LoVo (cell line): ENCODE measurements around the gene DVL2.
A peak's percentile ranks its signal among the peaks of the same experiment; 100 is the strongest.
"Not testable (repeated sequence)": the region's sequence is repeated elsewhere in the genome, so short reads cannot be mapped to it uniquely, and the experiment has no call there.

Experiments used
- DNase-seq: peaks from one replicate; pipeline ENCODE4 v3.0.0-alpha.2; 2016; ENCODE audit warnings: low spot score

Gene DVL2

DNA sequence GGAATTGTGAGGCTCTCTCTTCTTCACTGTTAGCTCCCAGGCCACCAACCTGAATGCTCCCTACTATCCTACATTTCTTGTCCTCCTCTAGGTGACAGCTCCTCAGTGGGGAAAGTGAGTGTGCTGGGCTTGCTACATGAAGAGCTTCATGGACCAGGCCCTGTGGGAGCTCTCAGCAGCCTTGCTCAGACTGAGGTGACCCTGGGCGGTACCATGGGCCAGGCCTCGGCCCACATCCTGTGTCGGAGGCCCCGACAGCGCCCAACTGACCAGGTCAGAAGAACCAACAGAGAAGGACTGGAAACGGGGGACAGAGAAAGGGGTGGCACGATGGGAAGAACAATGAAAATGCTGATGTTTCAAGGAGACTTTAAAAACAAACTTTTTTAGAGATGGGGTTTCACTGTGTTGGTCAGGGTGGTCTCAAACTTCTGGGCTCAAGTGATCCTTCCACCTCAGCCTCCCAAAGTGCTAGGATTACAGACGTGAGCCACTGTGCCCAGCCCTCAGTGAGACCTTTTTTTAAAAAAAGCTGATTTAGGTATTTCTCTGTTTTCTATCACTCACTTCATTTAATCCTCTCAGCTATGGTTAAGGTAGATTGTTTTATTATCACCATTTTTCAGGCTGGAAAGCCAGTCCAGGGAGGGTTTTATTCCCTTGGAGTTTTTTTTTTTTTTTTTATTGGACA, 22.6 kb upstream of the DVL2 start:
- DNase-seq = no peak

DNA sequence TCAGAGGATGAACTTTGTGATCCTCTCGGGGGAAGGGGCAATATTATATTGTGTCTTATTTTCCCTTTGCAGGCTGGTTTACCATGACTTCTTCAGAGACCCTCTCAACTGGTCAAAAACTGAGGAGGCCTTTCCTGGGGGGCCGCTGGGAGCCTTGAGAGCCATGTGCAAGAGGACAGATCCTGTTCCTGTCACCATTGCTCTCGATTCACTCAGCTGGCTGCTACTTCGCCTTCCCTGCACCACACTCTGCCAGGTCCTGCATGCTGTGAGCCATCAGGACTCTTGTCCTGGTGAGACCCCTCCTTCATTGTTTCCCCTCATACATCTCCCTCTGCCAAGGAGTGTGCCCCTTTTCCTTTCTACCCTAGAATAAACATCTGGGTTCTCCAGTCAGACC, 20.2 kb upstream of the DVL2 start:
- no peak for DNase-seq

- DNase-seq = no peak
Observed at GRCh38 chr17:7253082-7253481, 18.8 kb upstream of the DVL2 start.

GRCh38 chr17:7252176-7253043, 18.1 kb upstream of the DVL2 start, which contains the start of gene ELP5:
ELP5 (plus strand) TSS chr17:7252215; CDS start chr17:7252551, 336 bp downstream.
- peak; percentile 95 for DNase-seq

- peak; percentile 97 for DNase-seq
Observed at GRCh38 chr17:7251661-7252175, 17.4 kb upstream of the DVL2 start, which contains the start of gene CTDNEP1. CTDNEP1 (minus strand) TSS chr17:7251734; CDS start chr17:7251296, 438 bp downstream.

DNA sequence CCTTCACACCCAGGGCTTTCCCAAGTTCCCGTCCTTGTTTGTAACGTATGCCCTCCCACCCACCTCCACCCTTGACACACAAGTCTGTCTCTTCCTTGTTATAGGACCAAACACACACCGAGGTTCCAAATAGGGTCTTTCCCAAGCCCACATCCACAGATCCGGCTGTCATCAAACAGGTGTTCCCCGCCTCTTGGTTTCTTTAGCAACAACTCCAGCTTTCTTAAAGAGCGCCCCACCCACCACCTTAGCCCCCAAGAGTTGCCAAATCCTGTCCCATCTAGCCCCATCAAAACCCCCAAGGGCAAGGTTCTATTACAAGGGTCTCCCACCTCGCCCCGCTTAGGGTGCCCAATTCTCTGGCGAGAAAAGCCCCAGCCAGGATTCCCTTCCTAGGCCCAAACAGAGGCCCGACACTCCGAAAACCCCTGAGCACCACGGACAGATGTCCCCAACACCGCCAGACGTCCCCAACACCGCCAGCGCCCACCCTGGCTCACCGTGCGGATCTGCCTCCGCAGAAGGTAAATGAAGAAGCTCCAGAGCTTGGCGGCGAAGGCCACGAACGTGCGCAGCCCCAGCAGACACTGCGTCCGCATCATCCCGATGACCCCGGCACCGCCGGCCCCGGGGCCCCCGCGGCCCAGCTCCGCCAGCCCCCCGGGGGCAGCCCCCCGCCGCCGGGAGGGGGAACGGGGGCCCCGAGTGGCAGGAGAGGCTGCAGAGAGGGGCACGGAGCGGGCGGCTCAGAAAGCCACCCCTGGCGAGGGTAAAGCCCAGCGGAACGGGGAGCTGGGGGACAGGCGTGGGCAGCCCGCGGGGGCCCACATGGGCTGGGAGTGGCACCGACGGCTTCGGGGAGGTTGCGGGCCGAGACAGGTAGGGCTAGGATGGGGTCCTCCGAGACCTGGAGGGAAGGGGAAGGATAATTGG, 16.6 kb upstream of the DVL2 start:
- no peak for DNase-seq

GRCh38 chr17:7249830-7250229, 15.5 kb upstream of the DVL2 start:
- no peak for DNase-seq

GRCh38 chr17:7249214-7249613, 14.9 kb upstream of the DVL2 start:
- no peak for DNase-seq

- no peak for DNase-seq
Observed at GRCh38 chr17:7248796-7249195, 14.5 kb upstream of the DVL2 start.

GRCh38 chr17:7246779-7247178, 12.5 kb upstream of the DVL2 start:
- DNase-seq = no peak

DNA sequence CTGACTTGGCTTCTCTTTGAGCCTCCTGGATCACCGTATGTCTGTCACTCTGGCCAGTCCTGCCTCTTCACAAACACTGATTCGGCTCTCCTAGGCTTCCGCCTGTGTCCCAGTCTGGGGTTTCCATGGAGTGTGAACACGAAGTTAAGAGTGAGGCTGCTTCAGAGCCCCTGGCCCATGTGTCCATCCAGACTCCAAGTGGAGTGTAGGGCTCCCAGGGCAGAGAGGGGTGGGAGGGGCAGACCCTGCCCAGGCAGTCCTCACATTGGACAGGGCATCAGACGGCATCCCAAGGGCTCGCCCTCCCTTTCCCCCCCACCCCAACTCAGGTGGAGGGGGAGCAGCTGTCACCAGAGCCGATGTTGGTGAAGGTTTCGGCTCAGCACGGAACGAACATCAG, 9.5 kb upstream of the DVL2 start:
- DNase-seq = not testable (repeated sequence)

- DNase-seq = no peak
Observed at GRCh38 chr17:7243453-7243729, 9.1 kb upstream of the DVL2 start.

- DNase-seq = peak; percentile 94
Observed at GRCh38 chr17:7242717-7243452, 8.6 kb upstream of the DVL2 start.

- DNase-seq = peak; percentile 89
Observed at GRCh38 chr17:7241783-7242716, 7.7 kb upstream of the DVL2 start, which contains the start of gene GABARAP. GABARAP (minus strand) TSS chr17:7242449; CDS start chr17:7242330, 119 bp downstream.

DNA sequence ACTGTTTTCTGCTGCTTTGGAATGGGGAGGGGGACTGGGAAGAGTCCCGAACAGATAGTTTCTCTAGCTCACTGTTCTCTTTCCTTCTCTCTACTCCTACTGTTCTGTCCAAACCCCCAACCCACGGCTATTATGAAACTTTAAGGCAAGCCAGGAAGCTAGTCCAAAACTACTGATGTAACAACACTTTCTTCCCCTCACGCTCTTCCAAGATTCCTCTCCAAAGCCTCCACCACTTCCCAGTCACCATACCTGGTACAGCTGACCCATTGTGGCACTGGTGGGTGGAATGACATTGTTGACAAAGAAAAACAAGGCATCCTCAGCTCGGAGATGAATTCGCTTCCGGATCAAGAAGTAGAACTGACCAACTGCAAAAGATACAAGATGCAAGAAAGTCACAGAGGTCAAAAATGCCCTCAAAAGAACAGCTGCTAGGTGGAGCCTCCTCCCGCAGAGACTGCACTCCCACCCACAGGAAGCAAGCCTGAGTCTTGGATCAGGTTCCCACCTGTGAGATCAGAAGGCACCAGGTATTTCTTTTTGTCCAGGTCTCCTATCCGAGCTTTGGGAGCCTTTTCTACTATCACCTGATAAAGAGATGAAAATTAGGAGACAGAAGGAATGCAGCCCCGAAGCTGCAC, 6.9 kb upstream of the DVL2 start:
- DNase-seq = no peak

DNA sequence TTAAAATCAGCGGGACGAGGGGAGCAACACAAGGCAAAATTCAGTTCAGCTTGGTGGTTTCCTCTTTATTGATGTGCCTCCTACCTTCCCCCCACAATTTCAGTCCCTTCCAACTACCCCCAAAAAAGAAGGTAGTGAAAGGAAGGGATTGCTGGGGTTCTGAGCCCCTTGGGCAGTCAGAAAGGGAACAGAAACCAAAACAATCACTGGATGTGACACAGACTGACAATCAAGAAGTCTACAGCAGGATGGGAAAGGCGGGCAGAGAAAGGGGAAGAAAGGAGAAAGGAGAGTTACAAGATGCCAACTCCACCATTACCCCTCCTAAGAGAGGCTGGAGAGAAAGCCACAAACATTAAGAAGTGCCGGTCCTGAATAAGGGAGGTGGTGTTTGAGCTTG, 6.1 kb upstream of the DVL2 start:
- DNase-seq = no peak

DNA sequence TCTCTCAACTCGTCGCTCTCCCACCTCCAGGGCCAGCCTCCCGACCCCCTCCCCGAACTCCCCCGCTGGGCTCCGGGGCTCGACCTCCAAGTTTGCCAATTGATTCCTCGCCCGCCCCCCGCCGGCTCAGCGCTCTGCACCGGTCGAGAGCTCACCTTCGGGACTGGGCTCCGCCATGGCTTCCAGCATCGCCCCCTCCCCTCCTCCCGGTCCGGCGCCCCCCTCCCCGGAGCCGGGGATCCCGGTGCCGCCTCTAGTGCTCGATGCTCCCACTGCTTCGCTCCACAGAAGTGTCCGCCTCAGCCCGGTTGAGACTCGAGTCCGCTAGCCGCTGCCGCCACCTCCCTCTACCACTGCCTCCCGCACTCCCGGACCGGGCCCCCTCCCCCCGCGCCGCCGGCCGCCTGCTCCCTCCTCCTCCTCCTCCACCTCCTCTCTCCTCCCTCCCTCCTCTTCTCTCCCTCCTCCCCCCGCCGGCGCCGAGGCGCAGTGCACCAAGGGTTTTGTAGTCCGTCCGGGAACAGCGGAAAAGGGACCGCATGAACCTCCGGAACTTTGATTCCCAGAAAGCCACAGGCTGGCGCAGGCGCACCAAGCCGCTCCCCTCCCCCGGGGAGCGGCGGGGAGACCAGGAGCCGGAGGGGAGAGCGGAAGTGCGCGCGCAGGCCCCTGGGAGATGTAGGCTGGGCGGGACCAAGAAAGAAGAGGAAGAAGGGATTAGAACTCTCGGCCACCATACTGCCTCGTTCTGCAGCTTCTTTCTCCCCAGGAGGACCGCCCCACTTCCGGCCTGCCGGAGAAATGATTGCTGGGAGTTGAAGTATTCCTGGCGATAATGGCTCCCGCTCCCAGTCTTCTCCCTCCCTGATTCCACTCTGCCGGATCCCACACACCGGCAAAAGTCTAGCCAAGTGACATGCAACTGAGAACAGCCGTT, 5.0 kb upstream of the DVL2 start, which contains the start of gene PHF23:
Gene PHF23 (minus strand): TSS at position 367 of the 937 bp plus-strand sequence. CDS start 178 bp downstream, at position 189.
- peak; percentile 98 for DNase-seq

DNA sequence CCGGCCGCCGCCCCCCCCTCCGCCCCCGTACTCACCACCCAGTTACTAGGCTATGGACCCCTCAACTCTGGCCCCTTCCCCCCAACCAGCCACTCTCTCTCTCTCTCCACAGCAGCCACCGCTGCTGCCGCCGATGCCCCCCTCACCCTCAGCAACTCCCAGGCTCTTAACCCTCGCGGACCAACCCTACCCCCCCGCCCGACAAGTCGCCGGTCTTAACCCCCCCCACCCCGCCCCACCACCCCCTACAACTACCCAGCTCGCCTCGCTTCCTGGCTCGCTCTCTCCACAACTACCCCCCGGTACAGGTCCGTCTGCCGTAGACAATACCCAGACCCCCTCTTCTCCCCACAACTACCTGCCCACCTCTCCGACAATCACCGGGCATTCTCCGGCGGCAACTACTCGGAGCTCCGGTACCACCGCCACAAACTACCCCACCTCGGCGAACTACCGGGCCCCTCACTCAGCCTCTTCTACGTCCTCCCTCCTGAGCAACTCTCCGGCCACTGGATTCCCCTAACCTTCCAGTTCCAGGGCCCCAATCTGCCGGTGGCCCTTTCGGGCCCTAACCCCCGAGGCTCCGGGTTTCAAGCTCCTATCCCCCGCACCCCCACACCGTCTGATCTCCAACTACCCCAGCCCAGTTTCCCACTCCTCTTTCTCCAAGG, 4.2 kb upstream of the DVL2 start:
- no peak for DNase-seq
